Measurements from ENCODE around the gene ZNF804B. TPM values are rescaled to one million over a fixed set of nuclear protein-coding genes. Genes with fewer than 3 reads are reported as not detected.

ZNF804B gene
- total and polyA plus RNA-seq, 2 of the 4 experiments (the other 2 are of a cell fraction): not detected

GRCh38 chr7:89129600-89130375 lies 370.3 kb downstream of the ZNF804B start:
- H3K9me1 ChIP-seq (ENCODE audit: insufficient read depth, low read length): no peaks in the 10 kb centered on the region
- no peak for TF ChIP-seq MAFK (IDR thresholded peaks at IDR 0.05; ENCODE audit: low read depth, low read length)
- BruUV-seq (replicated peaks): no TSS peak
- no peak overlapping the region for H3K56ac ChIP-seq (ENCODE audit: extremely low read depth, insufficient read depth, low read length)
- H2AK5ac ChIP-seq (ENCODE audit: low read depth, low read length): no peak overlapping the region
- H3K27ac ChIP-seq (ENCODE audit: insufficient read depth, low read length): no peak overlapping the region
- H3K27me3 ChIP-seq (ENCODE audit: control insufficient read depth, insufficient read depth, low read length): no peaks in the 10 kb centered on the region
- no peak overlapping the region for H2BK5ac ChIP-seq (ENCODE audit: low read depth, low read length, poor library complexity, severe bottlenecking)
- in situ Hi-C loops (cut with MboI; ENCODE audit: low sequenced_read_pairs): no loop called here
- H4K91ac ChIP-seq (ENCODE audit: insufficient read depth, low read depth, low read length): no peak overlapping the region
- dilution Hi-C loops (cut with HindIII; ENCODE audit: low sequenced_read_pairs, unreplicated experiment): no loop called here
- H3K4me1 ChIP-seq (ENCODE audit: control insufficient read depth, insufficient read depth, low read length): no peaks in the 10 kb centered on the region
- no peak overlapping the region for H3K23ac ChIP-seq (ENCODE audit: low read depth, low read length)
- H4K8ac ChIP-seq (ENCODE audit: low read depth in 2 of 2, low read length in 2 of 2): no peak overlapping the region
- no peak overlapping the region for H2AFZ ChIP-seq (replicated peaks; ENCODE audit: low read length, poor library complexity)
- H3K36me3 ChIP-seq (ENCODE audit: control insufficient read depth, insufficient read depth, low read length): no peaks in the 10 kb centered on the region
- no peak overlapping the region for H3K4me2 ChIP-seq (ENCODE audit: low read depth, low read length)
- no peak overlapping the region for H2BK15ac ChIP-seq (ENCODE audit: low read depth, low read length)
- no peak overlapping the region for H4K5ac ChIP-seq (ENCODE audit: low read depth, low read length)
- H4K20me1 ChIP-seq (ENCODE audit: insufficient read depth, low read length): no peaks in the 10 kb centered on the region
- CTCF ChIA-PET: no interaction called here
- H3K4ac ChIP-seq (ENCODE audit: low read depth, low read length): no peak overlapping the region
- H2BK120ac ChIP-seq (ENCODE audit: low read depth, low read length): no peak overlapping the region
- intact Hi-C loops (cut with micrococcal nuclease): loop anchor here (10.0 kb wide), 1 partner anchor 95 kb away; no protein-coding TSS in a partner anchor
- ATAC-seq (ENCODE audit: low read depth) (no peak), DNase-seq (no peak)
- no peaks in the 10 kb centered on the region for H3K79me1 ChIP-seq (ENCODE audit: low read depth in 1 of 2, low read length in 2 of 2)
- no peak overlapping the region for H2BK20ac ChIP-seq (ENCODE audit: low read depth, low read length)
- H3K9ac ChIP-seq (ENCODE audit: low read depth, low read length): no peak overlapping the region
- peaks cover 5% of the 10 kb centered on the region; the same call in 1 of the 2 replicates for H3K9me3 ChIP-seq (ENCODE audit: control insufficient read depth, insufficient read depth, low read length)
- H3K14ac ChIP-seq (replicated peaks; ENCODE audit: low read depth, low read length): no peak overlapping the region
- no peak overlapping the region for H3K18ac ChIP-seq (ENCODE audit: low read depth, low read length)
- H2AK9ac ChIP-seq (replicated peaks; ENCODE audit: low read depth, low read length, poor library complexity): no peak overlapping the region
- no CpG with 5 or more reads among the region's 2 CpGs for WGBS, 2 experiments (ENCODE audit: extremely low coverage in 2 of 2, insufficient read length in 1 of 2)
- POLR2A ChIA-PET (ENCODE audit: unreplicated experiment): no interaction called here
- H3K4me3 ChIP-seq (ENCODE audit: insufficient read depth, low read depth, low read length): no peak overlapping the region
